Duodenal mucosa (tissue), 2 donors: ENCODE measurements around the gene HSCB.
A peak's percentile ranks its signal among the peaks of the same experiment; 100 is the strongest.
"Not testable (repeated sequence)": the region's sequence is repeated elsewhere in the genome, so short reads cannot be mapped to it uniquely, and the experiment has no call there.

Source experiments
- H3K27ac ChIP-seq: one replicate; pipeline ENCODE4 v1.7.0; 2013; ENCODE audit warnings: low read depth, low read length
- H3K27me3 ChIP-seq, 2 donors: one replicate each; pipeline ENCODE4 v1.7.0; 2013; ENCODE audit warnings: low read length in 2 of 2, control low read depth in 1 of 2; ENCODE audit not compliant: insufficient read depth in 2 of 2, control insufficient read depth in 1 of 2
- H3K36me3 ChIP-seq, 2 donors: one replicate each; pipeline ENCODE4 v1.7.0; 2013; ENCODE audit warnings: low read length in 2 of 2, control low read depth in 1 of 2; ENCODE audit not compliant: insufficient read depth in 2 of 2, control insufficient read depth in 1 of 2
- H3K4me1 ChIP-seq, 2 donors: one replicate each; pipeline ENCODE4 v1.7.0; 2013; ENCODE audit warnings: low read length in 2 of 2, control low read depth in 1 of 2; ENCODE audit not compliant: insufficient read depth in 2 of 2, control insufficient read depth in 1 of 2
- H3K4me3 ChIP-seq, 2 donors: one replicate each; pipeline ENCODE4 v1.7.0; 2013; ENCODE audit warnings: low read length in 2 of 2, low read depth in 1 of 2
- H3K9ac ChIP-seq, 2 donors: one replicate each; pipeline ENCODE4 v1.7.0; 2013; ENCODE audit warnings: low read length in 2 of 2, low read depth in 1 of 2
- H3K9me3 ChIP-seq, 2 donors: one replicate each; pipeline ENCODE4 v1.7.0; 2013; ENCODE audit warnings: low read length in 2 of 2, control low read depth in 1 of 2; ENCODE audit not compliant: control insufficient read depth in 1 of 2

The HSCB gene

GRCh38 chr22:28738876-28739275 is 3.0 kb upstream of the HSCB start:
- H3K9ac ChIP-seq, H3K9me3 ChIP-seq, H3K27ac ChIP-seq, H3K36me3 ChIP-seq, H3K27me3 ChIP-seq, H3K4me3 ChIP-seq: not testable (repeated sequence)
- peaks cover 12 to 19% of the 10 kb centered on the region in 2 donors for H3K4me1 ChIP-seq

- Histone ChIP-seq H3K9me3 (no peaks in the 10 kb centered on the region), H3K9ac (peak overlapping the region; percentile 40 to 49), H3K36me3 (peaks cover 11 to 19% of the 10 kb centered on the region in 2 donors), H3K4me3 (peak overlapping the region; percentile 76 to 96), H3K4me1 (peaks cover 12 to 19% of the 10 kb centered on the region in 2 donors), H3K27me3 (no peaks in the 10 kb centered on the region), H3K27ac (no peak overlapping the region)
These were observed 547 bp upstream of the HSCB start for GRCh38 chr22:28741200-28741784.

- peak overlapping the region; percentile 76 to 96 for H3K4me3 ChIP-seq
- peaks cover 11 to 32% of the 10 kb centered on the region in 2 donors for H3K36me3 ChIP-seq
- no peaks in the 10 kb centered on the region for H3K9me3 ChIP-seq
- no peaks in the 10 kb centered on the region for H3K27me3 ChIP-seq
- H3K27ac ChIP-seq: peak overlapping the region; percentile 92
- H3K4me1 ChIP-seq: peaks cover 10 to 19% of the 10 kb centered on the region in 2 donors
- H3K9ac ChIP-seq: peak overlapping the region; percentile 89 to 94
These were observed 723 bp downstream of the HSCB start for GRCh38 chr22:28742562-28742962.

- H3K36me3 ChIP-seq: peaks cover 11 to 35% of the 10 kb centered on the region in 2 donors
- H3K9me3 ChIP-seq: no peaks in the 10 kb centered on the region
- H3K27ac ChIP-seq: no peak overlapping the region
- H3K4me1 ChIP-seq: peaks cover 8 to 10% of the 10 kb centered on the region in 2 donors
- no peak overlapping the region for H3K9ac ChIP-seq
- no peaks in the 10 kb centered on the region for H3K27me3 ChIP-seq
- H3K4me3 ChIP-seq: no peak overlapping the region
These were observed 2.0 kb downstream of the HSCB start for GRCh38 chr22:28743852-28744251.

- Histone ChIP-seq H3K9me3 (no peaks in the 10 kb centered on the region), H3K27me3 (no peaks in the 10 kb centered on the region), H3K27ac (no peak overlapping the region), H3K4me3 (no peak overlapping the region), H3K9ac (no peak overlapping the region), H3K36me3 (peaks cover 5 to 24% of the 10 kb centered on the region in 2 donors), H3K4me1 (no peaks in the 10 kb centered on the region)
These were observed 8.6 kb downstream of the HSCB start for GRCh38 chr22:28750471-28750881.

DNA sequence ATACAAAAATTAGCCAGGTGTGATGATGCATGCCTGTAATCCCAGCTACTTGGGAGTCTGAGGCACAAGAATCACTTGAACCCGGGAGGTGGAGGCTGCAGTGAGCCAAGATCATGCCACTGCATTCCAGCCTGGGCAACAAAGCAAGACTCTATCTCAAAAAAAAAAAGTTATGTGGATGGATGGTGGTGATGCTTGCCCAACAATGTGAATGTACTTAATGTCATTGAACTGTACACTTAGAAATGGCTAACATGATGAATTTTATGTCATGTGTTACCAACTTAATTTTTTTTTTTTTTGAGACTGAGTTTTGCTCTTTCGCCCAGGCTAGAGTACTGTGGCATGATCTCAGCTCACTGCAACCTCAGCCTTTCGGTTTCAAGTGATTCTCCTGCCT is 12.7 kb downstream of the HSCB start:
- H3K4me1 ChIP-seq, H3K9ac ChIP-seq, H3K27me3 ChIP-seq, H3K4me3 ChIP-seq, H3K9me3 ChIP-seq, H3K36me3 ChIP-seq, H3K27ac ChIP-seq: not testable (repeated sequence)

DNA sequence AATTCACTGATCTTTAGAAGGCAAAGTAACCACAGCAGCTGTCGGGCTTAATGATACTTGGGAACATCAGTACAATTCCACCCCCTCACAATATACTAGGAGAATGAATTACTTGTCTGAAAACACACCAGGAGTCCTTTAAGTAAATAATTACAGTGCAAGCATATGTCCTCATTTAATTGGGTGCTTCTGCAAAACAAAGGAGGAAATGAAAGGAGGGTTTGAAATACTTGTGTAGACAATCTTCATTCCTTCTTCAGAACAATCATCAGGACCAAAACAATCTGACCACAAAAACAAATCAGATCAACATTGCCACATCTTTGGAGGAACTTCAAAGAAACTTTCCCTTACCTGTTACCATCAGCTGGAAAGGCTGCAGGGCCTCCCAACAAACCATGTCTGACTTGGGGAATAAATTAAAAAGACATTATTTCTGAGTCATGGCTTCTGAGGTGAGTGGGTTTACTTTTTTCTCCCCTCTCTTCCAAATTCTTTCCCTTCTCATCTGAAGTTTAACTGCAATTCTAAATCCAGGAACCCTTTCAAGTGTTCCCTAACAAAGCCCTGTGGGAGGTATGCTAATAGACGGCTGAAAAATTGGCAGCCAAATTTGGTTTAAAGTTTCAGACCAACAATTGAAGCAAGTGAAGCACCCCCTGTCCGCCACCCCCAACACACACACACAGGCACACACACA is 18.2 kb downstream of the HSCB start:
- Histone ChIP-seq H3K36me3 (no peaks in the 10 kb centered on the region), H3K27me3 (no peaks in the 10 kb centered on the region), H3K9me3 (no peaks in the 10 kb centered on the region), H3K4me3 (no peak overlapping the region), H3K9ac (no peak overlapping the region), H3K4me1 (no peaks in the 10 kb centered on the region), H3K27ac (no peak overlapping the region)

GRCh38 chr22:28761449-28761755 is 19.6 kb downstream of the HSCB start:
- Histone ChIP-seq H3K4me3 (no peak overlapping the region), H3K27ac (no peak overlapping the region), H3K27me3 (no peaks in the 10 kb centered on the region), H3K4me1 (no peaks in the 10 kb centered on the region), H3K9me3 (no peaks in the 10 kb centered on the region), H3K9ac (no peak overlapping the region), H3K36me3 (no peaks in the 10 kb centered on the region)

- not testable (repeated sequence) for H3K27ac ChIP-seq, H3K9ac ChIP-seq, H3K36me3 ChIP-seq, H3K4me3 ChIP-seq, H3K27me3 ChIP-seq, H3K4me1 ChIP-seq, H3K9me3 ChIP-seq
These were observed 20.2 kb downstream of the HSCB start for GRCh38 chr22:28762000-28762399.

DNA sequence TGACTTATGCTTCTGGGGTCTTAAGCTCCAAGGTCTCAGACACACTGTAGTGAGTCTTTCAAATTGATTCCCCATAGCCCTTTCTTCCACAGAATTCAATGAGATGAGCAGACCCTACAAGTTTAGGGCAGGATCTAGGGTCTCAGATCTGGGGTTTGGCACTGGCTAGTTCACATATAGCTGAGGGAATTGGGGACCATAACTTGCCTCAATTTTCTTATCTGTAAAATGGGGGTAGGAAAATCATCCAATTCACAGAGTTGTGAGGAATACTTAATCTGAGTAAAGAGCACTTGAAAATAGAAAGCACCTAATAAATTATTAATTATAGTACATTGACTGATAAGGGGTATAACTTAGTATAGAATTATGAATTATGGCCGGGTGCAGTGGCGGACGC is 24.8 kb downstream of the HSCB start:
- Histone ChIP-seq H3K36me3 (no peaks in the 10 kb centered on the region), H3K27ac (no peak overlapping the region), H3K9me3 (no peaks in the 10 kb centered on the region), H3K4me1 (no peaks in the 10 kb centered on the region), H3K27me3 (no peaks in the 10 kb centered on the region), H3K9ac (no peak overlapping the region), H3K4me3 (no peak overlapping the region)
